GM18520 (cell line): Measurements from ENCODE around the gene NXPH3.

Experiments used
- ATAC-seq: cut with Tn5 transposase; IDR thresholded peaks from one replicate; pipeline ENCODE4 v1.9.1; 2021; ENCODE audit not compliant: unreplicated experiment

The NXPH3 gene

DNA sequence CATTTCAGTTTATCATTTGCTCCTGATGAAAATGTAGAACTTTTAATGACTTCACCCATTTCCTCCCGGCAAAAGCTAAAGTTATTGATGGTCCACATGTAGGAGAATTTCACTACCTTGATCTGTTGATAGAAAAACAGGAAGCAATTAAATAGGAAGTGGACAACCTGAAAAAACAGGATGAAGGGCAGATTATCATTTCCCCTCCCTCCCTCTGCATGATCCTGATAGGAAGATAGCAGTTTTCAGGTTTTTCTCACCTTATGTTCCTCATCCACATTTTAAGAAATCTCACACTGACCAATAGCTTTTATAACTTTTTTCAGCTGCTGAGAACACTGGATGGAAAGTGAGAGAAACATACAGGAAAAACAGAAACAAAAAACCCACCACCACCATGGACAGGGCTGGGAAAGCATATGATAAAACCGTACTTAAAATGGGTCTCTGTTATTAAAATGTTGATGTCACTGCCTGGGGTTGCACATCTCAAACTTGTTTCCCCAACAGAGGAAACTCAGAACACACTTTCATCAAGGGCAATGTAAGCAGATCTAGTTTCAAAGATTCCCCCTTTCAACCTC, 46.4 kb downstream of the NXPH3 start:
- ATAC-seq, result no peak

GRCh38 chr17:49624896-49625295, 49.2 kb downstream of the NXPH3 start:
- no peak for ATAC-seq

- ATAC-seq, result no peak
Observed at GRCh38 chr17:49629447-49629846, 53.8 kb downstream of the NXPH3 start.

- ATAC-seq, result no peak
Observed at GRCh38 chr17:49630113-49630900, 54.6 kb downstream of the NXPH3 start.

DNA sequence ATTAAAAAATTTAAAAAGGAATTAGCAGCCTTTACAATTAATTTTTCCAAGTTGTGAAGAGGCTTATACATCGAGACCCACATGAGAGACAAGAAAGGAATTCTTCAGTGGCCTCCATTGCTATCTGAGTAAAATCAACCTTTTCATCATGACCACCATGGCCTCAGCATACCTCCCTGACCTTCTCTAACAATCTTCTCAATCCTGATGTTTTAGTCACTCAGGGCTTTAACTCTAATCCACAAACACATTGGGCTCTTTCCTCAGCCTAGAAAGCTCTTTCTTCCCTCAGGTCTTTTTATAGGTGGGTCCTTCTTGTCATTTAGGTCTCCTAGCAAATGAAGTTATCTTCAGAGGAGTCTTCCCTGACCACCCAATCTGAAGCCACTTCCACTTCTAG, 55.8 kb downstream of the NXPH3 start:
- no peak for ATAC-seq
